Amniotic stem cell (primary cell): ENCODE data around the gene ATP4B.

Experiments used
- DNase-seq: peaks from one replicate; lab custom pipeline; 2025; lab: John Stamatoyannopoulos, UW

ATP4B gene

GRCh38 chr13:113657851-113658741 is at the start of gene ATP4B:
TSS of gene ATP4B (minus strand) at chr13:113658198. CDS start at chr13:113658144, 54 bp downstream.
- DNase-seq: no peak

GRCh38 chr13:113672002-113672651 is 14.1 kb upstream of the ATP4B start:
- no peak for DNase-seq

DNA sequence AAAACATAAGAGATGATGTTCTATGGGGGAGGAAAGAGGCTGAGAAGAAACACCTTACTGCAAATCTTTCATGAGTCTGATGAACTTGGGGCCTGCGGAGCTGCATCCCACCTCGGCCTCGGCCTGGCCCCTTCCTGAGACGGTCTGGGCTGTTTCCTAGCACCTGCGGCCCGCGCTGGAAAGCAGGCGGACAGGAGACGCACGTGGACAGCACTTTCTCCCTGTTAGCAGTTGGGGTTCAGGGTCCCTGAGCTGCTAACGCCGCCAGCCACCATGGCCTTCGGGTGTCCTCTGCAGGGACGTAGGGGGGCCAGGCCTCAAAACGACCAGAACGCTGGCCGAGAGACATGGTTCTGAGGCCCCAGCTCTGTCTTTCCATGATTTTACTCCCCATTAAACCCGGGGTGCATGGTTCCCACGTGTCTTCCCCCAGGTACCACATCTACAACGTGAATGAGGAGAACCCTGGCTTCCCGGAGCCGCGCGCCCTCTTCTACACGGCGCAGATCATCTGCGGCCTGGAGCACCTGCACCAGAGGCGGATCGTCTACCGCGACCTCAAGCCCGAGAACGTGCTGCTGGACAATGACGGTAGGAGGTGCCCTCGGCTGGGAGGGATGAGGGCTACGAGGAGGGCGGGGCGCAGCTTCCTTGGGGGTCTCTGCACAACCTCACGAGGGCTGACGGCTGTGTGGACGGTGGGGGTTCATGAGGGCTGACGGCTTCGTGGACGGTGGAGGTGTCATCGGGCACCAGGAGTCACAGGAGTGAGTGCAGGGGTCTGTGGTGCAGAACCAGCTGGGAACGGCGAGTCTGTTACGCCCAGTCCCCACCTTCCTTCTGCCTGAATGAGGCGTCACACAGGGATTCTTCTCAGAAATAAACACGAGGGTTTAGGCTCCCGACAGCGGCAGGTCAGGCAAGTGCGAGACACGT is 13.3 kb upstream of the ATP4B start:
- DNase-seq: no peak

DNA sequence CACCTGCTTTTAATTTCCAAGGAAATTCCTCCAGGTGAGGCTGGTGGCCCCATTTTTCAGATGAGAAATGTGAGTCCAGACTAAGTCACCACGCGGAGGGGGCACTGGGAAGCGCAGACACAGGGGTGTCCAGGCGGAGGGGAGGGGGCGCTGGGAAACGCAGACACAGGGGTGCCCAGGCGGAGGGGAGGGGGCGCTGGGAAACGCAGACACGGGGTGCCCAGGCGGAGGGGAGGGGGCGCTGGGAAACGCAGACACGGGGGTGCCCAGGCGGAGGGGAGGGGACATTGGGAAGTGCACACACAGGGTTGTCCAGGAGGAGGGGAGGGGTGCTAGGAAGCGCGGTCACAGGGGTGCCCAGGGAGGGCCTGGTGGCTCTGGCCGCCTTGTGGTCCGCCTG is 12.5 kb upstream of the ATP4B start:
- no peak for DNase-seq

DNA sequence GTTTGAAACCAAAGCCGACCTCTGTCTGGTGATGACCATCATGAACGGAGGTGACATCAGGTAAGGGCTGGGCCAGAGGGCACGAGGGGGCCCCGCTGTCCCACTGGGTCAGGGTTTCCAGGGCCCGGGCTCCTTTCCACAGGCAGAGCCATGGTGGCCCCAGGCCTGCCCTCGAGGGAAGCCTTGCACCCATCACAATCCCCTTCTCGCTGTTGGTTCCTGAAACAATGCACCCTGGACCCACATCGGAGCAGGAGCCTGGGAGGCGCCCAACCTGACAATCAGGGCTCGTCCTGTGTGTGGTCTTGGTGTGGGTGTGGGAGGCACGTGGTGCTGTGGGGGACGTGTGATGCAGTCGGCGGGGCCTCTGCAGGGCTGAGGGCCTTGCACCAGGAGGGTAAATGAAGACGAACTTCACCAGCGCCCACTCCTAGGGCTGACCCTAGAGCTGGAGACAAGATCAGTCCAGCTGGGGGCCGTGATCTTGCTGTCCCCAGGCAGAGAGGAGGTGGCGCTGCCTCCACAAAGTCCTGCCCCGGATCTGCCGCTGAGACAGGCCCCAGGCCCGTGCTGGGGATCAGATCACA is 11.8 kb upstream of the ATP4B start:
- DNase-seq: no peak

- no peak for DNase-seq
These were observed 11.3 kb upstream of the ATP4B start for GRCh38 chr13:113669231-113669754.

DNA sequence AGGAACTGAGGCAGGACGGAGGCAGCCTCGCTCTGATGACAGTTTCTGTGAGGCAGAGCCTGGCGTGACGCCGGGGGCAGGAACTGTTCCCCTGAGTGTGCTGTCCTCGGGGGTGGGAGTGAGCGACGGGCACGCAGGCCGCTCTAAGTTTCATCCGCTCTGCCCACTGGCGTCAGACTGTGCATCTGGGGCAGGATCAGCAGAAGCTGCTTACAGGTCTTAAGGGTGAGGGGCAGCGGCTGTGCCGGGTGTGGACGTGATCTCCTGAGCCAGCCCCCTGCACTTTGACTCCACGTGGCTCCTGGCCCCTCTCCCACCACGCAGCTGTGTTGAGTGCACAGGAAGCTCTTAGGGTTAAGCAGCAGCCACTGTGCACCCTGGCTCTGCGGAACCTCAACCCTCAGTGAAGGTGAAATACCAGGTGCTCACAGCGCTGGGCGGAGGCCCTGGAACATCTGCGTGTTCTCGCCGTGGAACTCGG is 10.5 kb upstream of the ATP4B start:
- DNase-seq: no peak

- no peak for DNase-seq
These were observed 9.9 kb upstream of the ATP4B start for GRCh38 chr13:113667771-113668490.

DNA sequence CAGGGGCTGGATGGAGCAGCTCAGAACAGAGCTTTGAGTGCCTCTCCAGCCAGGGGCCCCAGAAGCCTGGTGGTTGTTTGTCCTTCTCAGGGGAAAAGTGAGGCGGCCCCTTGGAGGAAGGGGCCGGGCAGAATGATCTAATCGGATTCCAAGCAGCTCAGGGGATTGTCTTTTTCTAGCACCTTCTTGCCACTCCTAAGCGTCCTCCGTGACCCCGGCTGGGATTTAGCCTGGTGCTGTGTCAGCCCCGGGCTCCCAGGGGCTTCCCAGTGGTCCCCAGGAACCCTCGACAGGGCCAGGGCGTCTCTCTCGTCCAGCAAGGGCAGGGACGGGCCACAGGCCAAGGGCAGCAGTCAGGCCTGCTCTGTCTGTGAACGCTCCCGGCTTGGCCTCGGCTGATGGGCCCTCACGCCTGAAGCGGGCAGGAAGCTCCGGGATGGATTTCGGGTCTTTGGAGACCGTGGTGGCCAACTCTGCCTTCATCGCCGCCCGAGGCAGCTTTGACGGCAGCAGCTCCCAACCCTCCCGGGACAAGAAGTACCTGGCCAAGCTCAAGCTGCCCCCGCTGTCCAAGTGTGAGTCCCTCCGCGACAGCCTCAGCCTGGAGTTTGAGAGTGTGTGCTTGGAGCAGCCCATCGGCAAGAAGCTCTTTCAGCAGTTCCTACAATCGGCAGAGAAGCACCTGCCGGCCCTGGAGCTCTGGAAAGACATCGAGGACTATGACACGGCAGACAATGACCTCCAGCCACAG is 9.1 kb upstream of the ATP4B start, which contains the start of gene GRK1:
TSS of gene GRK1 (plus strand) at position 269 of the 751 bp plus-strand sequence. CDS start at position 437, 168 bp downstream.
- no peak for DNase-seq

DNA sequence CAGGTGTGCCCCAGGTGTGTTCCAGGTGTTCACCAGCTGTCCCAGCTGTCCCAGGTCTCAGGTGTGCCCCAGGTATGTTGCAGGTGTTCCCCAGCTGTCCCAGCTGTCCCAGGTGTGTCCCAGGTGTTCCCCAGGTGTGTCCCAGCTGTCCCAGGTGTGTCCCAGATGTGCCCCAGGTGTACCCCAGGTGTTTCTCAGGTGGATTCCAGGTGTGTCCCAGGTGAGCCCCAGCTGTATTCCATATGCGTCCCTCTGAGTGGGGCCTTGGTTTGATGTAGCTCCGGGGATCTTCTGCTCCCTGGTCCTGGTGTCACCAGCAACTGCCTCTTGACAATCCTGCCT is 8.3 kb upstream of the ATP4B start:
- no peak for DNase-seq

- DNase-seq: no peak
These were observed 7.8 kb upstream of the ATP4B start for GRCh38 chr13:113665597-113666328.

GRCh38 chr13:113664751-113665596 is 7.0 kb upstream of the ATP4B start:
- DNase-seq: no peak

DNA sequence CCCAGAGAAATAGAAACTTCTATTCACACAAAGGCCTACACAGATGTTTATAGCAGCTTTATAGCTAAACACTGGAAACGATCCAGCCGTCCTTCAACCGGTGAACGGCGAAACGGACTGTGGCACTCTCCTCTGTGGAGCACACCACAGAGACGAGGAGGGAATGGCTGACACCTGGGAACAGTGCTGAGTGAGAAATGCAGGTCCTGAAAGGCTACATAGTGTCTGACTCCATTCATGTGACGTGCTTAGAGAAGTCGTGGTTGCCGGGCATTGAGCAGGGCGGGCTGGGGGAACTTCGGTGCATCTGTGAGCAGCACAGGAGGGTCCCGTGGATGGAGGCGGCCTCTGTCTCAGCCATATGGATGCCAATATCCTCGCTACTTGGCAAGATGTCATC is 5.9 kb upstream of the ATP4B start:
- no peak for DNase-seq

DNA sequence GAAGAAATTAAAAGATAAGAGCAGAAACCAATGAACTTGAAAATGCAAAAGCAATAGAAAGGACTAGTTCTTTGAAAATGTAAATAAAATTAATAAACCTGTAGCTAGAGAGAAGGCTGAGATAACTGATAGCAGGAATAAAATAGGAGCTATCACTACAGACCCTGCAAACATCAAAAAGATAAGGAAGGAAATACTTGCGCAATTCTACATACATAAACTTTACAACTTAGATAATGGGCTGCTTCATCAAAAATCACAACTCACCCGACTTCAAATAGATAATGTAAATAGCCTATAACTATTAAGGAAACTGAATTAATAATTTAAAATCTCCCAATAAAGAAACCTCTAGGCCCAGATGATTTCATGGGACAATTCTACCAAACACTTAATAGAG is 3.5 kb upstream of the ATP4B start:
- no peak for DNase-seq

- DNase-seq: no peak
These were observed 2.1 kb upstream of the ATP4B start for GRCh38 chr13:113660066-113660465.

GRCh38 chr13:113659337-113659736 is 1.3 kb upstream of the ATP4B start:
- DNase-seq: no peak

- no peak for DNase-seq
These were observed 838 bp upstream of the ATP4B start for GRCh38 chr13:113658836-113659235.
